Activated CD8-positive, alpha-beta memory T cell treated with anti-CD3 and anti-CD28 coated beads, Interleukin-2, amount 50 U/mL, for 48 hours (primary cell): ENCODE data around the gene TSKS.

Experiments
- DNase-seq: peaks from one replicate; pipeline ENCODE4 v3.0.0-alpha.2; 2020

TSKS gene

DNA sequence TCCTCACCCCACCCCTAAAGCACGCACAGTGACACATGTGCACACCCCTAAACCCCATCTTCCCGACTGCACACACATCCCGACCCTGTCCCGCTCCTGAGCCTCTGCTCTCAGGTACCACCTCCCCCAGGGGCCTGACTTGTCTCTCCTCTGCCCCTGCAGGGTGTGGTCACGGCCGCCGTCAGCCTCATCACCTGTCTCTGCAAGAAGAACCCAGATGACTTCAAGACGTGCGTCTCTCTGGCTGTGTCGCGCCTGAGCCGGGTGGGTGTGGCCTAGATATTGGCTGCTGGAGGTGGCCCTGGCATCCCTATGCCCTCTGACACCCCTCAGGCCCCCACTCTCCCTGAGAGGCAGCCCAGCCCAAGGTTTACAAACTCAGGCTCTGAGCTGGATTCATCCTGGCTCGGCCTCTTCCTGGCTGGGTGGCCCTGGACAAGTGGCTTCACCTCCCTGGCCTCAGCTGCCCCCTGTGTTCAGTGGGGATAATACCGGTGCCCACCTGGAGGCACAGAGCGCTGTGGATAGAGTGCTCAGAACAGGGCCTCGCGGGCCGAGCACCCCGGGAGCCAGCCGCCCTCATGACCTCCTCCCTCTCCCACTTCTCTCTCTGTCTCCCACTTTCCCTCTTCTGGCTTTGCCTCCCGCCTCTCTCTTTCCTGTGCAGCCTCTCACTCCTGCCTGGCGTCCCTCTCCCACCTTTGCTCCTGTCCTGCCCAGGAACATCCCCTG is 29.9 kb upstream of the TSKS start:
- DNase-seq: no peak

DNA sequence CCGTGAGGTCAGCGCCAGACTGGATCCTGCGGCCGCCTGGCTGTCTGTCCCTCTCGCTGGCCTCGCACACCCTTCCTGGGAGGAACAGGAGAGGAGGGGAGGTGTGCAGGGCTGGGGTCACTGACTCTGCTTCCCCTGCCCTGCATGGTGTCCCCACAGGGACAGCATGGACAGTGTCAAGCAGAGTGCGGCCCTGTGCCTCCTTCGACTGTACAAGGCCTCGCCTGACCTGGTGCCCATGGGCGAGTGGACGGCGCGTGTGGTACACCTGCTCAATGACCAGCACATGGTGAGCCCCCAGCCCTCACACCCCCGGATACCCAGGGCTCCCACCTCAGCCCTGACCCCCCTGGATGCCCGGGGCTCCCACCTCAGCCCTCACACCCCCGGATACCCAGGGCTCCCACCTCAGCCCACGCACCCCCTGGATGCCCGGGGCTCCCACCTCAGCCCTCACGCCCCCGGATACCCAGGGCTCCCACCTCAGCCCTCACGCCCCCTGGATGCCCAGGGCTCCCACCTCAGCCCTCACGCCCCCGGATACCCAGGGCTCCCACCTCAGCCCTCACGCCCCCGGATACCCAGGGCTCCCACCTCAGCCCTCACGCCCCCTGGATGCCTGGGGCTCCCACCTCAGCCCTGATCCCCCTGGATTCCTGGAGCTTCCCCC is 28.8 kb upstream of the TSKS start:
- DNase-seq: no peak

DNA sequence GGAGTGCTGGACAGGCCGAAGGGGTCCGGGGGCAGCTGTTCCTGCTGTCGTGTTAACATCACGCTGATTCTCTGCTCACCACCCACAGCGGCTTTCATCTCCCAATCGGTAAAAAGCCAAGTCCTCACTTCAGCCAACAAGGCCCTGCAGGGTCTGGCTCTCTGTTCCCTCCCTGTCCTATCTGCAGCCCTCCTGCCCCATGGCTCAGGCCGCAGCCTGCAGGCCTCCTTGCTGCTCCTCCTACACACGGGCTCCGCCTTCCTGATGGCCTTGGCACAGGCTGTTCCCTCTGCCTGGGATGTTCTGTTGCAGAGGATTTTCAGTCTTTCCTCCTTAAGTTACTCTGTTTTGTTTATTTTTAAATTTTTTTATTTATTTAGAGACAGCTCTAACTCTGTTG is 27.8 kb upstream of the TSKS start:
- no peak for DNase-seq

DNA sequence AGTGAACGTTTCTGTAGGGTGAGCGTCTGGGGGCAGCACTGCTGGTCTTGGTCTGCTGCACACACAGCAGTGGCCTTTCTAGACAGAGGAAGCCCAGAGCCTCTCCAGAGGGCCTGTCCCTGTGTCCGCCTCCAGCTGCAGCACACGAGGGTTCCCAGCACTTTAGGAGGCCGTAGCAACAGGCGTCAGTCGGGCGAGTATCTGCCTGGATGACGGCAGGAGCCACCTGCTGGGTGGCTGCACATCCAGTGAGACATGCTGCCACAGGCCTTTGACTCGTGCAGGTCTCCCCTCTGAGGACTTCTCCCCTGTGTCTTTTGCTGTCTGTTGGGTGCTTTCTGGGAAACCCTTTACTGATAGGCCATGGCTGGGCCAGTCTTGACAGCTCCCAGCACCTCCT is 25.8 kb upstream of the TSKS start:
- DNase-seq: no peak

DNA sequence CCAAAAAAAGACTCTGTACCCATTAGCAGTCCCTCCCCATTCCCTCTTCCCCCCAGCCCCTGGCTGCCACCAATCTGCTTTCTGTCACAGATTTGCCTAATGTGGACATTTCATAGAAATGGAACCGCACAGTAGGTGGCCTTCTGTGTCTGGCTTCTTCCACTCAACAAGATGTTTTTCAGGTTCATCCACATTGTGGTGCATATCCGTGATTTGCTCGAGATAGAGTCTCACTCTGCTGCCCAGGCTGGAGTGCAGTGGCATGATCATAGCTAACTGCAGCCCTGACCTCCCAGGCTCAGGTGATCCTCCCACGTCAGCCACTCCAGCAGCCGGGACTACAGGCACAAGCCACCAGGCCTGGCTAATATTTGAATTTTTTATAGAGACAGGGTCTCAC is 24.6 kb upstream of the TSKS start:
- no peak for DNase-seq

DNA sequence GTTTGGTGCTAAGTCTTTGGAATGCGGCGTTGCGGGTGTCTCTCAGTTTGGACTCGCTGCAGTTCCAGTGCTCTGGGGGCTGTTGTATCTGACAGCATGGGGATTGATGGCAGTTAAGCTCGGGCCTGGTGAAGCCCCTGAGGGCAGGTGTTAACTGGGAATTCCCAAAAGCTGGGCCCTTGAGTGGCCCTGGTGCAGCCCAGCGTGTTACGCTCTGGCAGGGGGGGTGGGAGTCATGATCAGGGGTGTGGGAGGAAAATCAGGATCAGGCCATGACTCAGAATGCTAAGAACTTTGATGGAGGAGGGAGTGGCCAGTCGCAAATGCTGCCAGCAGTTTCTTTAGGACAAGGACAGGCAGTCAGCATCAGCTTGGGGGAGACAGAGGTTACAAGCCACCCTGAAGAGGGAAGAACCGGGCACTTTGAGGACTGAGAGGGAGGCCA is 23.3 kb upstream of the TSKS start:
- DNase-seq: no peak

DNA sequence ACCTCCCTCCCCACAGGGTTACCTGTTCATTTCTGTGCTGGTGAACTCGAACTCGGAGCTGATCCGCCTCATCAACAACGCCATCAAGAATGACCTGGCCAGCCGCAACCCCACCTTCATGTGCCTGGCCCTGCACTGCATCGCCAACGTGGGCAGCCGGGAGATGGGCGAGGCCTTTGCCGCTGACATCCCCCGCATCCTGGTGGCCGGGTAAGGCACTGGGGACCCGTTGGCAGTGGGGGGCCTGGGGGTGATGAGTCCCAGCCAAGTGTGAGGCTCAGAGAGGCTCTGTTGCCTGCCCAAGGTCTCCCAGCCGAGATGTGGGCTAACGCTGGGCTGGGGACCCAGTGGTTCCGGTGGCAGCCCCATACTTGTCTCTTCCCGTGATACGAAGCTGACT is 19.4 kb upstream of the TSKS start:
- DNase-seq: no peak

DNA sequence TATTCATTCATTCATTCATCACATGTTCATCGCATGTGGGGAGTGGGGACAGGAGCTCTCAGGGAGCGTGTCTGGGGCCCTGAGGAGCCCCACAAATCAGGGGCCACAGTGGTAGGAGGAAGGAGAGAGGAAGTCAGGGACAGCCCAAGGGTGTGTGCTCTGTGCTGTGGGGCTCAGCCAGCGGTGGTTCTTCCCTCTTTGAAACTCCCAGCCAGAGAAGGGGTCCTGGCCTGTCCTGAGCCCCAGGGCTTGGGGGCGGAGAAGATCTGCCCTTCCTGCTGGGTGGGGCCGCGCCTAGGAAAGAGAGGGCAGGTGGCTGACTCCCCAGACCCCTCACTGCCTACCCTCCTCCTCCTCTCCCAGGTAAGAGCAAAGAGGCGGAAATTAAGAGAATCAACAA is 18.3 kb upstream of the TSKS start:
- no peak for DNase-seq

DNA sequence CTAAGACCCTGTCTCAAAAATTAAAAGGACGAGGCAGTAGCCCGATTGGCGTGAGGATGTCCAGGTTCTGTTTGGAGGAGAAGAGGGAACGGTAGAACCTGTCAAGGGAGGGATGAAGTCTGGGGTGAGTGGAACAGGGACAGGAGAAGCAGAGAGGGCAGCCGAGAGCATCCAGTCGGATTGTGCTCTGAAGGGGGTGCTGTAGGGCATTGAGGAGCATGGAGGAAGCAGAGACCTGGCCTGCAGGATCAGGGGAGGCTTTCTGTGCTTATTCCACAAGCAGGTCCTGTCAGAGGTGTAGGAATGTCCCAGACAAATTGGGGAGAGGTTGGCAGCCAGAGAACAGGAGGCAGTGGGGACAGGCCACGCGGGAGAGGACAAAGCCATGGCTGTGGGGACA is 17.8 kb upstream of the TSKS start:
- no peak for DNase-seq

DNA sequence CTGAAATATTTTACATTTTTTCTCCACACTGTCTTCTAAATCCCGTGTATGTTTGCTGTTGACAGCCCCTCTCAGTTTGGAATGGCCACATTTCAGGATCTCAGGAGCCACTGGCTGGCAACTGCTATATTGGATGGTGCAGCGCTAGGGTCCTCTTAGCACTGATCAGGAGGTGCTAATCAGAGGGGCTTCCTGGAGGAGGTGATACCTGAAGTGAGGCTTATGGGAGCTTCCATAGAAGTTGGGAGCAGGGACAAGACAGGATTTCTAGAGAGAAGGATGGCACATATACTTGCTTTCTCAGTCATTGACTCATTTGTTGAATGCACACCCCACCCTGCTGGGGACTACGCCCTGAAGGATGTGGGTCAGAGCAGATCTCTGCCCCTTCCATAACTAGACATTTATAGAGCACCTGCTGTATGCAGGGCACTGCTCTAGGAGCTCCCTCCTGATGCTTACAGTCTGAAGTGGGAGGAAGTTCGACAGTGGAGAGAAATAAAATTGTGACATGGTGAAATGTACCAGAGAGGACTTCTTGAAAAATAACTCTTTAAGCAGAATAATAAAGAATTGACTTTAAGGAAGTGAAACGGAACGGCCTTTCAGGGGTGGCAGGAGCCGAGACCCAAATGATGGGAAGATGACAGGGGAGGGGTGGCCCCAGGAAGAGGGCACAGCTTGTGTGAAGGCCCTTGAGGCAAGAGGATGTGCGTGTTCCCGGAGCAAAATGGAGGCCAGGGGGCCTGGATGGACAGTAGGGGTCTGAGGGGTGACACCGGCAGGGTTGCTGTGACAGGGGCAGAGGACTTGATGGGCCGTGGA is 16.8 kb upstream of the TSKS start:
- DNase-seq: no peak

DNA sequence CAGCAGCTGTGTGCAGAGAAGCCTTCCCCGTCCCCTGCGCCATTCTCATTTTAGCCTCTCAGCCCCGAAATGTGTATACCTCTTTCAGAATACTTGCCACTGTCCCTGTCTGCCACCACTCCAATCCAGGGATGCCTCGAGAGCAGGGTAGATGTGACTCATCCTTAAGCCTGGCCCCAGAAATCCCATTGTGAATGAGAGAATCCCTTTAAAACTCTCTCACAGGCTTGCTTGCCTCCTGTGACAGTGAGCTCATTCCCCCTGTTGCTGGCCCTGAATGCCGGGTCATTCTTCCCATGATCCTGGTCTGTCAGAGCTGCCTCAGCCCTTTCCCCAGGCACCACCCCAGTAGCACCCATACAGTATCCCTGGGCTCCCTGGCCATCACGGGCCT is 13.3 kb upstream of the TSKS start:
- no peak for DNase-seq

DNA sequence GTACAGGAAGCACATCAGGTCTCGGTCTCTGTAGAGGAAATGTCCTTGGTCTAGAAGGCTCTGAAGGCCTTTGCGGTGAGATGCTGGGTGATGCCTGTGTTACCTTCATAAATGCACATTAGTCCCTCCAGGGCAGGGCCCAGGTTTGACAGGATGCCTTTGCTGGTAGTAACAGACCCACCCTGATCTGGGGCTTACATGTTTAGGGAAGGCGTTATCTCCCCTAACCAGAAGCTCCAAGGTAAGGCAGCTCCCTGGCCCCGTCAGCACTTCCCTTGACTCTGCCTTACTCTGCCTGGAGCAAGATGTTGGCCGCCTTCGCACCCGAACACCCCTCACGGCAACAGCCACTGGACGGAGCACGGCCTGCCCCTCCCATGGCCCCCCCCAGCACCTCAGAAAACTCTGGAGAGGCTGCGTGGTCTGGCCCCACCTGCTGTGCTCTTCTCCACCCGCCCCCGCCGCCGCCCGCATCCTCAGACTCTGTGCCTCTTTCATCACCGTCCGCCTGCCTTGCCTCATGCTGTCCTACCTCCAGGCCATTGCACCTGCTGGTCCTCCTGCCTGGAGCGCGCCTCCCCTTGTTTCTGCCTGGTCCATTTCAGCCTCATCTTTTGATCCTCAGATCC is 12.8 kb upstream of the TSKS start:
- DNase-seq: no peak

DNA sequence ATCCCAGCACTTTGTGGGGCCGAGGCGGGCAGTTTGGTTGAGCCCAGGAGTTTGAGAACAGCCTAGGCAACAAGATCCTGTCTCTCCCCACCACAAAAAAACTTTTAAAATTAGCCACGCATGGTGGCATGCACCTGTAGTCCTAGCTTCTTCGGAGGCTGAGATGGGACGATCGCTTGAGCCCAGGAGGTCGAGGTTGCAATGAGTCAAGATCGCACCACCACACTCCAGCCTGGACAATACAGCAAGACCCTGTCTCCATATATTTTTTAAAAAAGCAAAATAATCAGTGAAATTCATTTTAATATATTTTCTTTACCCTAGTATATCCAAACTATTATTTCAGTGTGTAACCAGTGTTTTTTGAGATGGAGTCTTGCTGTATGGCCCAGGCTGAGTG is 11.9 kb upstream of the TSKS start:
- DNase-seq: no peak

DNA sequence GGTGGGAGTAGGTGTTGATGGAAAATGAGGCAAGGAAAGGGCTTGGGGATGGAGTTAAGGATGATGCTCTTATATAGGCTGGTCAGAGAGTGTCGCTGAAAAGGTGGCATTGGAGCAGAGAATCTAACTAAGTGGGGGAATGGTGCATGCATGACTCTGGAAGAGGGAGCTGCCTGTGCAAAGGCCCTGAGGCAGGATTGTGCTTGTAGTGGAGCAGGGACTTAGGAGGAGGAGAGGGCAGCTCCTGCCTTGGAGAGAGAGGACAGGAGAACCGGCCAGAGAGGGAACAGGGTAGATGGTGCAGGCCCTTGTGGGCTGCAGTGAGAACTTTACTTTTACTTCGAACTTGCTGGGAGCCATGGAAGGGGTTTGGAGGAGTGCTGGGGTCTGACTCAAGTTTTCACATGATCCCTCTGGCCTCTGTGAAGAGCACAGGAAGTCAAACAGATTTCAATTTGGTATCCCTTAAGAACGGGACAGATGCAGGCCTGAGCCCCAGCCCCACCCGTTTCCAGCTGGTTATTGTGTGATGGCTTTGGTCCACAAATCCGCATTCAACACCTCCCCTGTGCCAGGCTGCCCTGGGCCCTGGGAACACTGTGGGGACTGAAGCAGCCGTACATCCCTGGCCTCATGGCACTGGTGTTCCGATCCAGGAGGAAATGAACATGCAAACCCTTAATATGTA is 10.7 kb upstream of the TSKS start:
- no peak for DNase-seq

DNA sequence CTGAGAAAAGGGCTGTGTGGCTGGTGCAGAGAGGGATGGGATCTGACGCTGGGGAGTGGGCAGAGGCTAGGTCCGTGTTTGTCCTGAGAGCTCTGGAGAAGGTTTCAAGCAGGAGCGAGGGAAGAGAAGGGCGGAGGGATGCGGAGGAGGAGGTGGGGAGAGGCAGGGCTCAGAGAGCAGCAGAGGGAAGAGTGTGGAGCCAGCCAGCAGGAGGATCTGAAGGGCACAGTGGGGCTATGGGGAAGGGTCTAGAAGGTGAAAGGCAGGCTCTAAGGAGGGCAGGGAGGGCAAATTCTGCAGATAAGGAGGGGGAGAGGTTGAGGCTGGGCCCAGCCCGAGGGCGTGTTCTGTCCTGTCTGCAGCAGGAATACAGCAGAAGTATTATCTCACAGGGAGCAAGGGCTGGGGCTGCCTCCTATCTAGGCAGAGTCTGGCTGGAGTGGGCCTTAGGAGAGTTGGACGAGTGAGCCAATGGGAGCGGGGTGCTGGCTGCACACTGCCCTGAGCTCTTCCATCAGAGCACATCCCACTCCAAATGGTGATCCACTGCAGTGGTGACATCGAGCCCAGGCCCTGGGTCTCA is 9.8 kb upstream of the TSKS start:
- DNase-seq: no peak

DNA sequence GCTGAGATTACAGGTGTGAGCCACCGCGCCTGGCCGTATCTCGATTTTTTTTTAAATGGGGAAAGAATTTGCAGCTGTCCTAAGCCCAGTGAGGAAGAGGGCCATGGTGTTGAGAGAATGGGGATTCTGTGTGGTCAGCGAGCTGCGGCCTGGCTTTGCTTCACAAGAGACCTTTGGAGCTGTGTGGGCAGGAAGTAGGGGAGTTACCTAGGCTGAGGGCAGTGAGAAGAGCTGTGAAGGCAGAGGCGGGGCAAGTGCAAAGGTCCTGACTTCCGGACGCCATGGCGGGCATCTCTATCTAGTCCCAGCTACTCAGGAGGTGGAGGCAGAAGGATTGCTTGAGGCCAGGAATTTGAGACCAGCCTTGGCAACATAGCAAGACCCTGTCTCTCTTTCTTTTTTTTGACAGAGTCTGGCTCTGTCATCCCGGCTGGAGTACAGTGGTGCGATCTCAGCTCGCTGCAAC is 8.6 kb upstream of the TSKS start:
- DNase-seq: no peak

DNA sequence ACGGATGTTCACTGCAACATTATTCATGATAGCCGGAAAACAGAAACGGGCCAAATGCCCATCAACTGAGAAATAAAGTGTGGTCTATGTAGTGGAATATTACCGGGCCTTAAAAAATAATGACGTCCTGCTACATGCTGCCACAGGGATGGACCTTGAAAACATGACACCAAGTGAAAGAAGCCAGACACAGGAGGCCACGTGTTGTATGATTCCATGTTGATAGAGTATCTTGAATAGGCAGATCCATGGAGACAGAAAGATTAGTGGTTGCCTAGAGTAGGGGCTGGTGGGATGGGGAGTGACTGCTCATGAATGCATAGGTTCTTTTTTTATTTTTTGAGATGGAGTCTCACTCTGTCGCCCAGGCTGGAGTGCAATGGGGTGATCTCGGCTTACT is 7.4 kb upstream of the TSKS start:
- no peak for DNase-seq

DNA sequence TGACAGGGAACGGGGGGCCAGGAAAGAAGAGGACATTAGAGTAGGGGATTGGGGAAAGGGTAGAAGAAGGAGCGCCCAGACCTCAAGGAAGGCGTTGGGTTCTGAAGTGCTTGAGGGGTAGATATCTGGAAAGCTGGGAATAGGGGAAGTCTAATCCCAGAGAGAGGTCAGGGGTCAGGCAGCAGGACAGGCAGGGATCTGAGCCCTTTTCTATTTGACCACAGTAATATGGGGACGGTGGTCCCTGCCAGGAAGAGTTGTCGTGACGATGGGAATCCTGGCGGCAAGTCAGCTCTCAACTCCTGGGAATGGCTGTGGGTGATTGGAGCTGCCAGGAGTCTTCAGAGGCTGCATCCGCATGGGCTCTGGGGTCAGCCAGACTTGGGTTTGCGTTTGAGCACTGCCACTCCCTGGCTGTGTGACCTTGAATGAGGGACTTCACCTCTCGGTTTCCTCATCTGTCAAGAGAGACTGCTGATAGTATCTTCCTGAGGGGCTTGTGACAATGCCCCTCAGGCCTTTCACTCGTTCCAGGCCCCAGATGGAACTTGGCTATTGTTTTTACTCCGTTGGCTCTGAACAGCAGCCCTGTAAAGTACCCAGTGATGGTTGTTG is 5.0 kb upstream of the TSKS start:
- DNase-seq: no peak

DNA sequence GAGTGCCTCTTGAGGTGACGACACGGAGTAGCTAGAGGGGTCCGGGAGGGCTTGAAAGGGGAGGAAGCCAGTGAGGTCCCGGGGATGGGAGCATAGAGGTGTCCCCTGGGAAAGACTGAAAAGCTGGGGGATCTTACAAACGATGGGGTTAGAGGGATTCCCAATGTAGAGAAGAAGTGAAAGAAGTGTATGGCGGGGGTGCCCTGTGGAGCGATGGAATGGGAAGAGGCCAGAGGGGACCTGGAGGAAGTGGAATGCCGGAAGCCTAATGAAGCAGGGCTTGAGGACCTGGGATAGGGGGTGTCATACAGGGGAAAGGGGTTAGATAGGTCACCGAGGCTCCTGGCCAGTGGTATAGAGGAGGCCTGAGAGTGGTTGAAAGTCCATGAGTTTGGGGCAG is 4.3 kb upstream of the TSKS start:
- DNase-seq: no peak

DNA sequence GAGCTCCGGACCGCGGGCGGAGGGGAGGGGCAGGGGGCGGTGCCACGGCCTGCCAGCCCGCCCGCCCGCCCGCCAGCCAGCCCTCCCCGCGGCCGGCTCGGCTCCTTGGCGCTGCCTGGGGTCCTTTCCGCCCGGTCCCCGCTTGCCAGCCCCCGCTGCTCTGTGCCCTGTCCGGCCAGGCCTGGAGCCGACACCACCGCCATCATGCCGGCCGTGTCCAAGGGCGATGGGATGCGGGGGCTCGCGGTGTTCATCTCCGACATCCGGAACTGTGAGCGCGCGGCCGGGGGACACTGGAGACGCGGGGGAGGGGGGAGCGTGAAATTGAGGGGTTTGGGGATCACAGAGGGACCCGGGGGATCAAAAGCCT is 3.8 kb upstream of the TSKS start, which contains the start of gene AP2A1:
TSS of gene AP2A1 (plus strand) at position 72 of the 370 bp plus-strand sequence. CDS start at position 205, 133 bp downstream.
- DNase-seq: no peak

DNA sequence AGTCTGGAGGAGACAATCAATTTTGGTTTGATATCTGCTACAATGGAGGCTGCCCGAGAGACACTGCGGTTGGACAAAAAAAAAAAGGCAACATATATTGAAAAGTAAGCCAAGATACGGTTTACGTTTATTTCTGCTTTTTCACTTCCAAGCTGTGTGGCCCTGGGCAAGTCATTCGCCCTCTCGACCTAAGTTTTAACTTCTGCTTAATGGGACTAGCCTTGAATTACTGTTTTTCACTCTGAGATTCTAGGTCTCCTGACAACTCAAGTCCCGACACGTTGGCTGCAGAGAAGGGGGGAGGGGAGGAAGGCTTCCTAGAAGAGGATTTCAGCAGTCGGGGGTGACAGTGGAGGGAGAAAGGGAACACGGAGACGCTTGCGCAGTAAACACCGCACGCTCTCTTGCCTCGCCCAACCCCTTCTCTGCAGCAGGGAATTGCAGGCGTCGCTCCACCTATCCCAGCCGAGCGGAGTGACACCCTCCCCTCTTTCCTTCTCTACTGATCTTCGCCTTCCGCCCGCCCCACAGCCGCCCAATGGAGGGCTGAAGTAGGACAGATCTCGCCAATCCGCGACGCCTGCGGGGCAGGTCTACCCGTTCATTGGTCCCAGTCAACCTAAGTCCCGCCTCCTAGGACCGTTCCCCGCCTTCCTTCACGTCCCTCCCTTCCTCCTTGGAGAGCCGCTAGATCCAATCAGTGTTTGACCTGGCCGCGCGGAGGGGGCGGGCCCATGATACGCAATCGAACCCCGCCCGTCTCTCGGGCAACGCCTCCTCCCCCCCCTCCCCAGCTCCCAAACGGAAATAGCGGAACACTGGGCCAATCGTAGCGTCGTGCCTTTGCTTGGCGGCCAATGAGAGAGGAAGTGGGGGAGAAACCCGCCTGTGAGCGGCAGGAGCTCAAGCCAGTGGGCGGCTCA is 3.2 kb upstream of the TSKS start:
- peak; percentile 96 for DNase-seq
